Vagina (tissue), 2 donors: ENCODE measurements around the gene CHRNG.

ENCODE experiments used
- POLR2AphosphoS5 ChIP-seq, 2 donors: sonication (generic); formaldehyde crosslinking; IDR thresholded peaks; one replicate each; pipeline ENCODE4 v1.9.0; 2017; ENCODE audit warnings: antibody characterized with exemption in 2 of 2, mild to moderate bottlenecking in 2 of 2, low read depth in 1 of 2; ENCODE audit not compliant: insufficient read depth in 1 of 2
- TF ChIP-seq, protein P1 (sequence below), 3 experiments: fragments of 450-650 bp in 2 of 3; fragments of 200-600 bp in 1 of 3; sonication (generic) in 1 of 3; IDR thresholded peaks; one replicate each; pipeline ENCODE4 v1.5.1; 2017 to 2019; ENCODE audit warnings: antibody characterized with exemption in 3 of 3, mild to moderate bottlenecking in 2 of 3, moderate library complexity in 2 of 3

DNA sequence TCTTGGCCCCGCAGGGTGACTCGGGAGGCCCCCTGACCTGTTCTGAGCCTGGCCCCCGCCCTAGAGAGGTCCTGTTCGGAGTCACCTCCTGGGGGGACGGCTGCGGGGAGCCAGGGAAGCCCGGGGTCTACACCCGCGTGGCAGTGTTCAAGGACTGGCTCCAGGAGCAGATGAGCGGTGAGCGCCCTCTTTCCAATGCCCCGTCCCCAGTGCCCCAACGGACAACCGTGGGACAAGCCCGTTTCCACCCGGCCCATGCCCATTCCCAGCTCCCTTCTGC, 16.1 kb upstream of the CHRNG start:
- TF ChIP-seq, protein P1, sequence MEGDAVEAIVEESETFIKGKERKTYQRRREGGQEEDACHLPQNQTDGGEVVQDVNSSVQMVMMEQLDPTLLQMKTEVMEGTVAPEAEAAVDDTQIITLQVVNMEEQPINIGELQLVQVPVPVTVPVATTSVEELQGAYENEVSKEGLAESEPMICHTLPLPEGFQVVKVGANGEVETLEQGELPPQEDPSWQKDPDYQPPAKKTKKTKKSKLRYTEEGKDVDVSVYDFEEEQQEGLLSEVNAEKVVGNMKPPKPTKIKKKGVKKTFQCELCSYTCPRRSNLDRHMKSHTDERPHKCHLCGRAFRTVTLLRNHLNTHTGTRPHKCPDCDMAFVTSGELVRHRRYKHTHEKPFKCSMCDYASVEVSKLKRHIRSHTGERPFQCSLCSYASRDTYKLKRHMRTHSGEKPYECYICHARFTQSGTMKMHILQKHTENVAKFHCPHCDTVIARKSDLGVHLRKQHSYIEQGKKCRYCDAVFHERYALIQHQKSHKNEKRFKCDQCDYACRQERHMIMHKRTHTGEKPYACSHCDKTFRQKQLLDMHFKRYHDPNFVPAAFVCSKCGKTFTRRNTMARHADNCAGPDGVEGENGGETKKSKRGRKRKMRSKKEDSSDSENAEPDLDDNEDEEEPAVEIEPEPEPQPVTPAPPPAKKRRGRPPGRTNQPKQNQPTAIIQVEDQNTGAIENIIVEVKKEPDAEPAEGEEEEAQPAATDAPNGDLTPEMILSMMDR (IDR thresholded peaks at IDR 0.05), result no peak
- no peak for TF ChIP-seq POLR2AphosphoS5 (IDR thresholded peaks at IDR 0.05; ENCODE audit: insufficient read depth in 1 of 2, low read depth in 1 of 2)
